Measurements from ENCODE around the gene B4GALT7. TPM values are rescaled to one million over a fixed set of nuclear protein-coding genes. Genes with fewer than 3 reads are reported as not detected.
"Not testable (repeated sequence)": the region's sequence is repeated elsewhere in the genome, so short reads cannot be mapped to it uniquely, and the experiment has no call there.

B4GALT7 gene
- polyA plus RNA-seq, 1 of the 3 experiments (the other 2 are of a cell fraction): 37.5 TPM

- TF ChIP-seq CHD2 (IDR thresholded peaks at IDR 0.05; ENCODE audit: low read length, partially characterized antibody) (no peak), GATA2 (CRISPR knock-in tag; IDR thresholded peaks at IDR 0.05) (no peak), FOXJ3 (CRISPR knock-in tag; IDR thresholded peaks at IDR 0.05) (no peak)
Measured at GRCh38 chr5:177557796-177558195, 42.1 kb upstream of the B4GALT7 start (continued).

GRCh38 chr5:177559446-177559941 is 40.4 kb upstream of the B4GALT7 start:
- DNase-seq; H2AFZ ChIP-seq (ENCODE audit: low read depth); H3K27ac ChIP-seq (ENCODE audit: low read depth in 2 of 2, low read length in 1 of 2); H3K4me1 ChIP-seq (ENCODE audit: control insufficient read depth in 1 of 2, insufficient read depth in 2 of 2, low read depth in 1 of 2, low read length in 1 of 2); H3K9ac ChIP-seq; H3K4me3 ChIP-seq (ENCODE audit: low read depth in 2 of 2, low read length in 1 of 2); H3K79me2 ChIP-seq (ENCODE audit: insufficient read depth); H3K9me2 ChIP-seq; POLR2A ChIA-PET; H3K4me2 ChIP-seq; H3K36me3 ChIP-seq (replicated peaks in 1 of 2; ENCODE audit: control insufficient read depth in 1 of 2, insufficient read depth in 2 of 2, low read length in 1 of 2); CTCF ChIA-PET; H4K20me1 ChIP-seq (ENCODE audit: insufficient read depth); H3F3A ChIP-seq (replicated peaks; ENCODE audit: insufficient read depth); H3K27me3 ChIP-seq (ENCODE audit: insufficient read depth); H3K9me3 ChIP-seq: not testable (repeated sequence)
- WGBS (ENCODE audit: low lambda C conversion rate): 66% methylated on average over 8 of the region's 8 CpGs

GRCh38 chr5:177565046-177565445 is 34.9 kb upstream of the B4GALT7 start:
- no peak overlapping the region for H3K4me2 ChIP-seq
- ChIA-PET CTCF (no interaction called here), POLR2A (no interaction called here)
- 60% methylated on average over 8 of the region's 8 CpGs for WGBS (ENCODE audit: low lambda C conversion rate)
- H3F3A ChIP-seq (replicated peaks; ENCODE audit: insufficient read depth): no peaks in the 10 kb centered on the region
- H3K27me3 ChIP-seq (ENCODE audit: insufficient read depth): peaks cover 7% of the 10 kb centered on the region; the same call in 1 of the 2 replicates
- H3K9me2 ChIP-seq: no peaks in the 10 kb centered on the region
- H4K20me1 ChIP-seq (ENCODE audit: insufficient read depth): no peaks in the 10 kb centered on the region
- no peak overlapping the region for H3K4me3 ChIP-seq (ENCODE audit: low read depth in 2 of 2, low read length in 1 of 2)
- no peak overlapping the region for H3K27ac ChIP-seq (ENCODE audit: low read depth in 2 of 2, low read length in 1 of 2)
- H3K4me1 ChIP-seq (ENCODE audit: control insufficient read depth in 1 of 2, insufficient read depth in 2 of 2, low read depth in 1 of 2, low read length in 1 of 2): no peaks in the 10 kb centered on the region
- H3K79me2 ChIP-seq (ENCODE audit: insufficient read depth): no peaks in the 10 kb centered on the region
- no peaks in the 10 kb centered on the region for H3K9me3 ChIP-seq
- no peak overlapping the region for H2AFZ ChIP-seq (ENCODE audit: low read depth)
- no peak for DNase-seq
- H3K36me3 ChIP-seq (replicated peaks in 1 of 2; ENCODE audit: control insufficient read depth in 1 of 2, insufficient read depth in 2 of 2, low read length in 1 of 2): no peaks in the 10 kb centered on the region
- no peak overlapping the region for H3K9ac ChIP-seq
- TF ChIP-seq MEF2A (IDR thresholded peaks at IDR 0.05; ENCODE audit: borderline replicate concordance, low read depth): no peak
- no peak for TF ChIP-seq CHD2 (IDR thresholded peaks at IDR 0.05; ENCODE audit: low read length, partially characterized antibody)
- no peak for TF ChIP-seq EP300 (IDR thresholded peaks at IDR 0.05; ENCODE audit: borderline replicate concordance in 1 of 2, low read depth in 1 of 2, low read length in 1 of 2)
- no peak for TF ChIP-seq IRF3 (IDR thresholded peaks at IDR 0.05; ENCODE audit: low read depth, low read length)
- TF ChIP-seq TEAD4 (IDR thresholded peaks at IDR 0.05; ENCODE audit: borderline replicate concordance, insufficient read depth): no peak
- TF ChIP-seq SIN3A (IDR thresholded peaks at IDR 0.05; ENCODE audit: borderline replicate concordance, low read depth, low read length): no peak
- TF ChIP-seq REST (IDR thresholded peaks at IDR 0.05; ENCODE audit: low read depth, low read length): no peak
- no peak for TF ChIP-seq SMC3 (IDR thresholded peaks at IDR 0.05; ENCODE audit: low read depth, low read length)
- TF ChIP-seq NRF1 (IDR thresholded peaks at IDR 0.05; ENCODE audit: low read depth, low read length): no peak
- TF ChIP-seq EZH2phosphoT487 (IDR thresholded peaks at IDR 0.05; ENCODE audit: borderline replicate concordance, low read depth): no peak
- TF ChIP-seq ZBTB33 (IDR thresholded peaks at IDR 0.05; ENCODE audit: borderline replicate concordance, low read depth): no peak
- TF ChIP-seq USF1 (IDR thresholded peaks at IDR 0.05; ENCODE audit: borderline replicate concordance, low read depth): no peak
- TF ChIP-seq PBX3 (IDR thresholded peaks at IDR 0.05): no peak
- no peak for TF ChIP-seq FOSL2 (IDR thresholded peaks at IDR 0.05; ENCODE audit: borderline replicate concordance, low read depth)
- TF ChIP-seq RFX5 (IDR thresholded peaks at IDR 0.05; ENCODE audit: low read length): no peak
